H9 (cell line): ENCODE results near the gene EHD3. TPM values are rescaled to one million over a fixed set of nuclear protein-coding genes. Genes with fewer than 3 reads are reported as not detected.

Experiments used
- DNase-seq: peaks from one replicate; pipeline ENCODE4 v3.0.0-alpha.2; 2017
- H2AFZ ChIP-seq: one replicate; pipeline ENCODE4 v1.6.1; 2013; ENCODE audit warnings: mild to moderate bottlenecking, low read length, control low read depth, moderate library complexity
- H2AK5ac ChIP-seq: 2 replicates; pipeline ENCODE4 v1.6.1; 2013; ENCODE audit warnings: low read length, control low read depth, mixed read lengths; ENCODE audit not compliant: insufficient read length
- H2BK120ac ChIP-seq: one replicate; pipeline ENCODE4 v1.6.1; 2013; ENCODE audit warnings: low read depth, mild to moderate bottlenecking, low read length, control low read depth, inconsistent platforms; ENCODE audit not compliant: poor library complexity, severe bottlenecking
- H2BK12ac ChIP-seq: 2 replicates; pipeline ENCODE4 v1.6.1; 2013; ENCODE audit warnings: low read length, control low read depth, mixed read lengths, low read depth; ENCODE audit not compliant: insufficient read length
- H2BK15ac ChIP-seq: 2 replicates; pipeline ENCODE4 v1.6.1; 2013; ENCODE audit warnings: low read depth, low read length, control low read depth
- H2BK20ac ChIP-seq: one replicate; pipeline ENCODE4 v1.6.1; 2013; ENCODE audit warnings: low read depth, mild to moderate bottlenecking, low read length, control low read depth, inconsistent platforms; ENCODE audit not compliant: poor library complexity, severe bottlenecking
- H2BK5ac ChIP-seq: 2 replicates; pipeline ENCODE4 v1.6.1; 2013; ENCODE audit warnings: low read length, control low read depth, mixed read lengths; ENCODE audit not compliant: insufficient read length
- H3K14ac ChIP-seq: 2 replicates; pipeline ENCODE4 v1.6.1; 2013; ENCODE audit warnings: low read length, control low read depth; ENCODE audit not compliant: insufficient read depth
- H3K18ac ChIP-seq: 2 replicates; pipeline ENCODE4 v1.6.1; 2013; ENCODE audit warnings: low read depth, mild to moderate bottlenecking, mixed read lengths, low read length, control low read depth; ENCODE audit not compliant: insufficient read length
- H3K23ac ChIP-seq: 2 replicates; pipeline ENCODE4 v1.6.1; 2013; ENCODE audit warnings: low read length, control low read depth, mixed read lengths, low read depth; ENCODE audit not compliant: insufficient read length
- H3K23me2 ChIP-seq: 2 replicates; pipeline ENCODE4 v1.6.1; 2013; ENCODE audit warnings: low read depth, mild to moderate bottlenecking, mixed read lengths, low read length, control low read depth; ENCODE audit not compliant: insufficient read length, poor library complexity, severe bottlenecking
- H3K27ac ChIP-seq: 2 replicates; pipeline ENCODE4 v1.5.1; 2013; ENCODE audit warnings: low read length, control low read depth, mixed read lengths, low read depth; ENCODE audit not compliant: insufficient read length
- H3K27me3 ChIP-seq: 2 replicates; pipeline ENCODE4 v1.6.1; 2013; ENCODE audit warnings: low read length, control low read depth, inconsistent platforms; ENCODE audit not compliant: insufficient read depth
- H3K4ac ChIP-seq: 2 replicates; pipeline ENCODE4 v1.6.1; 2013; ENCODE audit warnings: low read depth, mild to moderate bottlenecking, control low read depth, inconsistent platforms, low read length, moderate library complexity
- H3K4me1 ChIP-seq: 2 replicates; pipeline ENCODE4 v1.6.1; 2013; ENCODE audit warnings: low read length, control low read depth, inconsistent platforms; ENCODE audit not compliant: insufficient read depth
- H3K4me2 ChIP-seq: 2 replicates; pipeline ENCODE4 v1.6.1; 2013; ENCODE audit warnings: low read length, control low read depth, mixed read lengths; ENCODE audit not compliant: insufficient read length, insufficient read depth
- H3K56ac ChIP-seq: 2 replicates; pipeline ENCODE4 v1.6.1; 2013; ENCODE audit warnings: low read depth, mild to moderate bottlenecking, mixed read lengths, low read length, control low read depth; ENCODE audit not compliant: insufficient read length
- H3K79me1 ChIP-seq: 2 replicates; pipeline ENCODE4 v1.6.1; 2013; ENCODE audit warnings: low read depth, mild to moderate bottlenecking, moderate library complexity, low read length, control low read depth, inconsistent platforms; ENCODE audit not compliant: insufficient read depth, poor library complexity, severe bottlenecking
- H3K79me2 ChIP-seq: 2 replicates; pipeline ENCODE4 v1.6.1; 2013; ENCODE audit warnings: low read length, control low read depth, inconsistent platforms; ENCODE audit not compliant: insufficient read depth
- H3K9ac ChIP-seq: 2 replicates; pipeline ENCODE4 v1.6.1; 2013; ENCODE audit warnings: low read length, control low read depth, mixed read lengths; ENCODE audit not compliant: insufficient read length; ENCODE audit errors: extremely low read depth
- H3K9me3 ChIP-seq: one replicate; pipeline ENCODE4 v1.6.1; 2013; ENCODE audit warnings: low read depth, low read length, inconsistent platforms; ENCODE audit not compliant: control insufficient read depth
- H3T11ph ChIP-seq: one replicate; pipeline ENCODE4 v1.6.1; 2013; ENCODE audit warnings: mild to moderate bottlenecking, low read length, control low read depth, inconsistent platforms
- H4K20me1 ChIP-seq: one replicate; pipeline ENCODE4 v1.6.1; 2013; ENCODE audit not compliant: control insufficient read depth, insufficient read length, insufficient read depth
- H4K5ac ChIP-seq: 2 replicates; pipeline ENCODE4 v1.6.1; 2013; ENCODE audit warnings: low read depth, mild to moderate bottlenecking, mixed read lengths, low read length, control low read depth; ENCODE audit not compliant: insufficient read length
- H4K8ac ChIP-seq: replicated peaks from 2 replicates; pipeline ENCODE4 v1.6.1; 2013; ENCODE audit warnings: low read length, control low read depth, mixed read lengths, low read depth; ENCODE audit not compliant: insufficient read length
- H4K91ac ChIP-seq: 2 replicates; pipeline ENCODE4 v1.6.1; 2013; ENCODE audit warnings: low read depth, mild to moderate bottlenecking, moderate library complexity, mixed read lengths, low read length, control low read depth; ENCODE audit not compliant: insufficient read length
- H3K27ac Mint-ChIP-seq, 3 experiments: 2 replicates in 2 of 3; 3 replicates in 1 of 3; pipeline ENCODE4 v1.8.0; 2020 to 2021; ENCODE audit warnings: mixed read lengths in 3 of 3, mild to moderate bottlenecking in 1 of 3, moderate library complexity in 1 of 3
- H3K27me3 Mint-ChIP-seq: 2 replicates; pipeline ENCODE4 v1.8.0; 2021; ENCODE audit warnings: low read depth, mild to moderate bottlenecking, moderate library complexity, mixed read lengths
- H3K36me3 Mint-ChIP-seq, 3 experiments: 2 replicates in 2 of 3; 3 replicates in 1 of 3; pipeline ENCODE4 v1.8.0; 2020 to 2021; ENCODE audit warnings: low read depth in 3 of 3, mixed read lengths in 3 of 3; ENCODE audit not compliant: insufficient read depth in 1 of 3
- H3K4me1 Mint-ChIP-seq, 2 experiments: 2 replicates each; pipeline ENCODE4 v1.8.0; 2020; ENCODE audit warnings: mixed read lengths in 2 of 2
- H3K4me3 Mint-ChIP-seq, 2 experiments: 2 replicates in 1 of 2; 3 replicates in 1 of 2; pipeline ENCODE4 v1.8.0; 2020 to 2021; ENCODE audit warnings: mild to moderate bottlenecking in 2 of 2, mixed read lengths in 2 of 2, moderate library complexity in 1 of 2
- H3K9me3 Mint-ChIP-seq, 2 experiments: 2 replicates in 1 of 2; 3 replicates in 1 of 2; pipeline ENCODE4 v1.8.0; 2020; ENCODE audit warnings: mild to moderate bottlenecking in 2 of 2, mixed read lengths in 2 of 2, moderate library complexity in 1 of 2
- WGBS: extraction: QIAGEN DNeasy Blood & Tissue Kit; methylation state at CpG from one replicate; pipeline ENCODE4 v1.1.7; 2013; ENCODE audit warnings: missing lambda C conversion rate, low lambda C conversion rate, mixed read lengths; ENCODE audit not compliant: insufficient read length; ENCODE audit errors: extremely low coverage; 5-methylcytosine and 5-hydroxymethylcytosine counted together
- total RNA-seq: library from RNA; stranded (reverse); gene quantifications from 2 replicates; pipeline ENCODE4 v1.2.1, GENCODE V29; 2021
- TF ChIP-seq, protein P1 (sequence below): fragments of 200-600 bp; sonication (generic); conservative IDR thresholded peaks from 3 replicates; pipeline ENCODE4 v1.8.0; 2021; ENCODE audit warnings: antibody characterized with exemption, mild to moderate bottlenecking

The EHD3 gene
- total RNA-seq, 1 experiment from 2014 or later, result 8.3 TPM

DNA sequence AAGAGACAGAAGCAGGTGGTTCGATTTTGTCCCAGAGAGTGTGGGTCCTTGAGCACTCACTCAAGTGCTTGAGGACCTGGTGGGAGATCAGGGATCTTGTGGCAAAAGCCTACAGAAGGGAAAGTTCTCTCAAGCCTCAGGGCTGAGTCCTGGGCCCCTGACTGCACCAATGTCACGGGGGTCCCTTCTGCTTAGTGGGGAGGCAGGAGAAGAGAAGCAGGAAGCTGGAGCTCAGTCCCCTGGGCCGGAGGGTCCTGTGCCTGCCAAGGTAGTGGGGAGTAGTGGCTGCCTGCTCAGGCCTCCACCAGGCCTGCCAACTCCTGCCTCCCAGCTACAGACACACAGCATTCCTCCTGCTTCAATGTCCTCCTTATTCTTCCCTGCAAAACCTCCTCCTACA lies 28.3 kb upstream of the EHD3 start:
- no peak overlapping the region for H3K56ac ChIP-seq
- H2AFZ ChIP-seq, result no peak overlapping the region
- H2BK20ac ChIP-seq, result no peak overlapping the region
- no peak for DNase-seq
- Mint-ChIP-seq H3K27ac (no peak overlapping the region; a peak in 1 of 7 replicates), H3K9me3 (no peaks in the 10 kb centered on the region), H3K4me3 (no peak overlapping the region), H3K36me3 (no peaks in the 10 kb centered on the region), H3K4me1 (peaks cover 13 to 17% of the 10 kb centered on the region in 2 experiments), H3K27me3 (peaks cover 1% of the 10 kb centered on the region; the same call in 1 of the 2 replicates)
- no peaks in the 10 kb centered on the region for H3K27me3 ChIP-seq
- no peak overlapping the region for H2AK5ac ChIP-seq
- H3K4me2 ChIP-seq, result no peak overlapping the region
- H2BK12ac ChIP-seq, result no peak overlapping the region
- H3K79me2 ChIP-seq, result no peaks in the 10 kb centered on the region
- H3K9me3 ChIP-seq, result no peaks in the 10 kb centered on the region
- TF ChIP-seq, protein P1, sequence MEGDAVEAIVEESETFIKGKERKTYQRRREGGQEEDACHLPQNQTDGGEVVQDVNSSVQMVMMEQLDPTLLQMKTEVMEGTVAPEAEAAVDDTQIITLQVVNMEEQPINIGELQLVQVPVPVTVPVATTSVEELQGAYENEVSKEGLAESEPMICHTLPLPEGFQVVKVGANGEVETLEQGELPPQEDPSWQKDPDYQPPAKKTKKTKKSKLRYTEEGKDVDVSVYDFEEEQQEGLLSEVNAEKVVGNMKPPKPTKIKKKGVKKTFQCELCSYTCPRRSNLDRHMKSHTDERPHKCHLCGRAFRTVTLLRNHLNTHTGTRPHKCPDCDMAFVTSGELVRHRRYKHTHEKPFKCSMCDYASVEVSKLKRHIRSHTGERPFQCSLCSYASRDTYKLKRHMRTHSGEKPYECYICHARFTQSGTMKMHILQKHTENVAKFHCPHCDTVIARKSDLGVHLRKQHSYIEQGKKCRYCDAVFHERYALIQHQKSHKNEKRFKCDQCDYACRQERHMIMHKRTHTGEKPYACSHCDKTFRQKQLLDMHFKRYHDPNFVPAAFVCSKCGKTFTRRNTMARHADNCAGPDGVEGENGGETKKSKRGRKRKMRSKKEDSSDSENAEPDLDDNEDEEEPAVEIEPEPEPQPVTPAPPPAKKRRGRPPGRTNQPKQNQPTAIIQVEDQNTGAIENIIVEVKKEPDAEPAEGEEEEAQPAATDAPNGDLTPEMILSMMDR, result no peak
- no peak overlapping the region for H4K91ac ChIP-seq
- no peaks in the 10 kb centered on the region for H3K4me1 ChIP-seq
- H3K4ac ChIP-seq, result no peak overlapping the region
- H3K18ac ChIP-seq, result no peak overlapping the region
- no peak overlapping the region for H3T11ph ChIP-seq
- H3K79me1 ChIP-seq, result no peaks in the 10 kb centered on the region
- H4K8ac ChIP-seq, result no peak overlapping the region
- no peak overlapping the region for H4K5ac ChIP-seq
- no peak overlapping the region for H3K27ac ChIP-seq
- no peak overlapping the region; the same call in 1 of the 2 replicates for H2BK15ac ChIP-seq
- no peak overlapping the region for H2BK120ac ChIP-seq
- no peak overlapping the region for H2BK5ac ChIP-seq
- whole genome bisulfite sequencing, result no CpG with 5 or more reads among the region's 3 CpGs
- no peak overlapping the region for H3K23ac ChIP-seq
- no peak overlapping the region for H3K9ac ChIP-seq
- H3K14ac ChIP-seq, result no peak overlapping the region
- no peaks in the 10 kb centered on the region for H4K20me1 ChIP-seq
- no peaks in the 10 kb centered on the region for H3K23me2 ChIP-seq
